ENCODE results near the gene SUSD1. TPM values are rescaled to one million over a fixed set of nuclear protein-coding genes. Genes with fewer than 3 reads are reported as not detected.

SUSD1 gene
- total and polyA plus RNA-seq, 9 of the 15 experiments (the other 6 are each of a cell fraction or from before 2014, with no cell fraction given): 10.9 to 44.4 (median 36.1) TPM

DNA sequence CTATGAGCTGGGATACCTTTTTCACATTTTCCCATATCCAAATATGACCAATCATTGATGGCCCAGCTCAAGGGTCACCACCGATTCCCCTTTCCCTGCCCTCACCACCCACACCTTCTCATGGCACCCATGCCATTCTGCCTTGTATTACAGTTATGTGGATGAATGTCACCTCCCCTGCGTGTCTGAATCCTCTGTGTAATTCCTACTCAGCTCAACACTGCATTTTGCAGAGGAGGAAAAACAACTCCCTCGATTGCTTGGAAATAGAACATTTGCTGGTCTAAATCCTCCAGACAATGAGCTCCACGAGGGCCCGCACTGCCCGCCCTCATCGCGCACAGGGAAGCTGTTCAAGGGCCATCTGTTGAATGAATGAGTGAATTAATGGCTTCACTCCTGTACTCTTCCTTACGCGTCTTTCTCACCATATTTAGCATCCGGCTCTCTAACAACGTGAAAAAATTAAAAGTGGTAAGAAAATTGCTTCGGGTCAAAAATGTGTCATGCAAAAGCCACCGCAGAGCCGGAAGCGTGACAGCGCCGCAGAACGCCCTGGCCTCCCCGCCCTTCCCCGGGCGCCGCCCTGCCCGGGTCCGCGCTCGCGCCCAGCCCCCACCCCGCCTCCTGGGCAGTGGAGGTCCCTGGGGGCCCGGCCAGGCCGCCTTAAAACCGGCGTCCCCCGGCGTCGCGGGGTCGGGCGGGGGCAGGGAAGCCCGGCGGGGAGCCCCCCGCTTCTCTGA is 704 bp downstream of the SUSD1 start (continued):
- TF ChIP-seq POLR2AphosphoS5 (IDR thresholded peaks at IDR 0.05; ENCODE audit: control insufficient read depth, insufficient read depth, low read depth, low read length) (peak; percentile 31; the same call in 1 of the 2 replicates), ESRRA (IDR thresholded peaks at IDR 0.05; ENCODE audit: borderline replicate concordance, low read depth) (no peak), ZNF785 (CRISPR knock-in tag; IDR thresholded peaks at IDR 0.05) (no peak), SMARCA5 (IDR thresholded peaks at IDR 0.05) (no peak), SMC3 (conservative IDR thresholded peaks at IDR 0.05; ENCODE audit: insufficient read depth, low read depth, low read length) (no peak), CC2D1A (IDR thresholded peaks at IDR 0.05) (no peak), MEIS2 (IDR thresholded peaks at IDR 0.05; ENCODE audit: partially characterized antibody) (no peak), GTF2E2 (tag; IDR thresholded peaks at IDR 0.05) (peak; percentile 83), ELK1 (CRISPR knock-in tag; IDR thresholded peaks at IDR 0.05) (no peak), ZNF41 (CRISPR knock-in tag; conservative IDR thresholded peaks at IDR 0.05) (no peak), ZNF121 (CRISPR knock-in tag; conservative IDR thresholded peaks at IDR 0.05) (no peak), GATAD2A (IDR thresholded peaks at IDR 0.05) (no peak), ZNF24 (IDR thresholded peaks at IDR 0.05) (peak; percentile 95), SETDB1 (IDR thresholded peaks at IDR 0.05; ENCODE audit: low read length) (no peak), DACH1 (IDR thresholded peaks at IDR 0.05; ENCODE audit: partially characterized antibody) (no peak), CXXC5 (CRISPR knock-in tag; IDR thresholded peaks at IDR 0.05) (no peak; the same call in 1 of the 2 replicates), CREB3 (tag; conservative IDR thresholded peaks at IDR 0.05; ENCODE audit: low read depth) (peak; percentile 84), ELF1 (tag; IDR thresholded peaks at IDR 0.05) (peak; percentile 70), MYC (IDR thresholded peaks at IDR 0.05; ENCODE audit: low read depth, low read length) (peak; percentile 80), MYC (CRISPR knock-in tag; IDR thresholded peaks at IDR 0.05; ENCODE audit: borderline replicate concordance, low read depth) (no peak), ELF4 (CRISPR knock-in tag; IDR thresholded peaks at IDR 0.05) (no peak), EGR1 (conservative IDR thresholded peaks at IDR 0.05) (no peak), SRSF7 (optimal IDR thresholded peaks at IDR 0.05; ENCODE audit: low read depth, low read length) (no peak), ATF7 (IDR thresholded peaks at IDR 0.05) (no peak), CREB1 (IDR thresholded peaks at IDR 0.05) (no peak), CREB1 (CRISPR knock-in tag; IDR thresholded peaks at IDR 0.05) (0 out of 2 replicates have a peak, but pooled peaks have one; percentile 30), ZNF140 (CRISPR knock-in tag; IDR thresholded peaks at IDR 0.05) (no peak)
- TF ChIP-seq, protein P1, sequence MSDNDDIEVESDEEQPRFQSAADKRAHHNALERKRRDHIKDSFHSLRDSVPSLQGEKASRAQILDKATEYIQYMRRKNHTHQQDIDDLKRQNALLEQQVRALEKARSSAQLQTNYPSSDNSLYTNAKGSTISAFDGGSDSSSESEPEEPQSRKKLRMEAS (CRISPR knock-in tag; IDR thresholded peaks at IDR 0.05): 0 out of 2 replicates have a peak, but pooled peaks have one; percentile 3
- TF ChIP-seq, protein P2, sequence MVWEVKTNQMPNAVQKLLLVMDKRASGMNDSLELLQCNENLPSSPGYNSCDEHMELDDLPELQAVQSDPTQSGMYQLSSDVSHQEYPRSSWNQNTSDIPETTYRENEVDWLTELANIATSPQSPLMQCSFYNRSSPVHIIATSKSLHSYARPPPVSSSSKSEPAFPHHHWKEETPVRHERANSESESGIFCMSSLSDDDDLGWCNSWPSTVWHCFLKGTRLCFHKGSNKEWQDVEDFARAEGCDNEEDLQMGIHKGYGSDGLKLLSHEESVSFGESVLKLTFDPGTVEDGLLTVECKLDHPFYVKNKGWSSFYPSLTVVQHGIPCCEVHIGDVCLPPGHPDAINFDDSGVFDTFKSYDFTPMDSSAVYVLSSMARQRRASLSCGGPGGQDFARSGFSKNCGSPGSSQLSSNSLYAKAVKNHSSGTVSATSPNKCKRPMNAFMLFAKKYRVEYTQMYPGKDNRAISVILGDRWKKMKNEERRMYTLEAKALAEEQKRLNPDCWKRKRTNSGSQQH (CRISPR knock-in tag; IDR thresholded peaks at IDR 0.05): no peak

All from K562 (cell line).